Mucosa of descending colon (tissue), 3 donors: ENCODE measurements around the gene BAG5. TPM values are rescaled to one million over a fixed set of nuclear protein-coding genes. Genes with fewer than 3 reads are reported as not detected.
A peak's percentile ranks its signal among the peaks of the same experiment; 100 is the strongest.

Experiments used
- ATAC-seq: fragments of 200-7000 bp; cut with Tn5 transposase; one replicate; pipeline ENCODE4 v1.9.1; 2020; ENCODE audit warnings: mild to moderate bottlenecking, moderate library complexity
- DNase-seq, 3 donors: peaks; one replicate each; pipeline ENCODE4 v3.0.0-alpha.2; 2020
- H3K36me3 ChIP-seq: fragments of 200-600 bp; one replicate; pipeline ENCODE4 v1.8.0; 2021; ENCODE audit warnings: low read depth, mild to moderate bottlenecking
- H3K4me1 ChIP-seq: fragments of 200-600 bp; one replicate; pipeline ENCODE4 v1.8.0; 2021; ENCODE audit warnings: low read depth, mild to moderate bottlenecking
- H3K4me3 ChIP-seq: fragments of 200-600 bp; one replicate; pipeline ENCODE4 v1.8.0; 2021; ENCODE audit warnings: mild to moderate bottlenecking
- H3K9me3 ChIP-seq: fragments of 200-600 bp; one replicate; pipeline ENCODE4 v1.8.0; 2021; ENCODE audit warnings: mild to moderate bottlenecking
- CTCF ChIP-seq: fragments of 200-600 bp; IDR thresholded peaks from one replicate; pipeline ENCODE4 v1.8.0; 2022; ENCODE audit warnings: antibody characterized with exemption, mild to moderate bottlenecking
- intact Hi-C, 2 donors: fragments of 100-400 bp; cut with DNase I in 1 of 2; cut with micrococcal nuclease in 1 of 2; formaldehyde crosslinking; loops; one replicate each; pipeline versions ENCODE4 v1.11.0 to v1.11.1; 2022; cut with DNase I, micrococcal nuclease
- total RNA-seq, 3 donors: library from RNA; stranded (reverse); fragmentation: NEBNext Ultra II Directional in 2 of 3; extraction: Animal tissue kit (Norgen Biotek cat#: 25700) in 2 of 3; gene quantifications; one replicate each; pipeline versions ENCODE4 v1.2.1 to v1.2.4, GENCODE V29; 2021 to 2023
- donor health status: DM: no; HTN: no; CAD: no; lungs with moderate emphysema.
- donor health status: DM: no; HTN: no; CAD: no.
- donor health status: DM: no; HTN: yes; CAD: no.

The BAG5 gene
- total RNA-seq, 3 donors from 2014 or later, result 26.1 to 29.9 (median 28.0) TPM

- peaks cover 9% of the 10 kb centered on the region for H3K4me1 ChIP-seq
- no peaks in the 10 kb centered on the region for H3K9me3 ChIP-seq
- ATAC-seq (peak; percentile 20), DNase-seq (peak in 1 of 3 donors; percentile 27)
- no peak overlapping the region for H3K4me3 ChIP-seq
- intact Hi-C loops, result loop anchor here in 1 of 2 donors (10.0 kb wide), 1 partner anchor 47 kb away; no protein-coding TSS in a partner anchor
- no peak for TF ChIP-seq CTCF
- H3K36me3 ChIP-seq, result no peaks in the 10 kb centered on the region
Observed at GRCh38 chr14:103552011-103552845, 10.2 kb downstream of the BAG5 start.

- TF ChIP-seq CTCF, result no peak
- ATAC-seq, result no peak
- intact Hi-C loops, result loop anchor here in 1 of 2 donors (10.0 kb wide), 1 partner anchor 47 kb away; no protein-coding TSS in a partner anchor
- Histone ChIP-seq H3K36me3 (no peaks in the 10 kb centered on the region), H3K4me3 (no peak overlapping the region), H3K9me3 (no peaks in the 10 kb centered on the region), H3K4me1 (peaks cover 11% of the 10 kb centered on the region)
- DNase-seq, result peak in 2 of 3 donors; percentile 28 to 60
Observed at GRCh38 chr14:103551338-103551762, 11.1 kb downstream of the BAG5 start.

- no peaks in the 10 kb centered on the region for H3K9me3 ChIP-seq
- ATAC-seq (peak; percentile 41), DNase-seq (peak in 1 of 3 donors; percentile 36)
- no peak for TF ChIP-seq CTCF
- intact Hi-C loops, result loop anchor here in 1 of 2 donors (10.0 kb wide), 1 partner anchor 46 kb away; no protein-coding TSS in a partner anchor
- H3K4me1 ChIP-seq, result peaks cover 11% of the 10 kb centered on the region
- no peak overlapping the region for H3K4me3 ChIP-seq
- no peaks in the 10 kb centered on the region for H3K36me3 ChIP-seq
Observed at GRCh38 chr14:103550451-103551337, 11.8 kb downstream of the BAG5 start.

- Histone ChIP-seq H3K4me3 (no peak overlapping the region), H3K36me3 (no peaks in the 10 kb centered on the region), H3K4me1 (peaks cover 11% of the 10 kb centered on the region), H3K9me3 (no peaks in the 10 kb centered on the region)
- peak in 2 of 3 donors; percentile 28 to 48 for DNase-seq
- TF ChIP-seq CTCF, result no peak
- peak; percentile 5 for ATAC-seq
- intact Hi-C loops, result loop anchor here (5.0 to 10.0 kb wide), 2 partner anchors 45 to 47 kb away; no protein-coding TSS in a partner anchor
Observed at GRCh38 chr14:103549361-103550311, 12.8 kb downstream of the BAG5 start.
